Aorta (tissue), 5 donors: Measurements from ENCODE around the gene SPEF1. TPM values are rescaled to one million over a fixed set of nuclear protein-coding genes. Genes with fewer than 3 reads are reported as not detected.

ENCODE experiments used
- ATAC-seq: fragments of 200-7000 bp; cut with Tn5 transposase; one replicate; pipeline ENCODE4 v1.9.1; 2022; ENCODE audit warnings: moderate library complexity; ENCODE audit not compliant: low FRiP score
- DNase-seq, 2 donors: peaks; one replicate each; pipeline ENCODE4 v3.0.0-alpha.2; 2020
- H3K27ac ChIP-seq, 2 donors: one replicate each; pipeline ENCODE4 v1.5.1; 2013; ENCODE audit warnings: low read length in 2 of 2, mild to moderate bottlenecking in 2 of 2, moderate library complexity in 2 of 2, control low read depth in 1 of 2, inconsistent platforms in 1 of 2, low read depth in 1 of 2
- H3K27me3 ChIP-seq, 2 donors: one replicate each; pipeline ENCODE4 v1.6.1; 2013; ENCODE audit warnings: control low read depth in 1 of 2, low read length in 1 of 2, mild to moderate bottlenecking in 1 of 2, moderate library complexity in 1 of 2; ENCODE audit not compliant: insufficient read depth in 2 of 2, control insufficient read depth in 1 of 2
- H3K36me3 ChIP-seq, 2 donors: one replicate each; pipeline ENCODE4 v1.6.1; 2013; ENCODE audit warnings: control low read depth in 1 of 2, low read length in 1 of 2, mild to moderate bottlenecking in 1 of 2; ENCODE audit not compliant: insufficient read depth in 2 of 2, control insufficient read depth in 1 of 2
- H3K4me1 ChIP-seq, 2 donors: one replicate each; pipeline ENCODE4 v1.6.1; 2013; ENCODE audit warnings: low read length in 2 of 2, control low read depth in 1 of 2, mild to moderate bottlenecking in 1 of 2, moderate library complexity in 1 of 2; ENCODE audit not compliant: insufficient read depth in 2 of 2, control insufficient read depth in 1 of 2
- H3K4me3 ChIP-seq, 2 donors: one replicate each; pipeline ENCODE4 v1.5.1; 2013; ENCODE audit warnings: low read length in 2 of 2, control low read depth in 1 of 2, mild to moderate bottlenecking in 1 of 2
- H3K9me3 ChIP-seq: one replicate; pipeline ENCODE4 v1.6.1; 2013; ENCODE audit warnings: mild to moderate bottlenecking, low read length; ENCODE audit not compliant: control insufficient read depth
- WGBS, 2 donors: extraction: QIAGEN DNeasy Blood & Tissue Kit; methylation state at CpG; one replicate each; pipeline ENCODE4 v1.1.7; 2013; 5-methylcytosine and 5-hydroxymethylcytosine counted together
- intact Hi-C, 2 donors: fragments of 100-400 bp; cut with DNase I; formaldehyde crosslinking; loops; one replicate each; pipeline versions ENCODE4 v1.14.2 to v1.15.0; 2022
- polyA plus RNA-seq, 2 donors: library from polyadenylated mRNA; stranded (reverse); fragments of 200-250 nt; gene quantifications; one replicate each; pipeline ENCODE4 v1.2.3, GENCODE V29; 2013
- total RNA-seq, 2 donors: library from RNA; stranded (reverse); fragmentation: NEBNext Ultra II Directional; extraction: Animal tissue kit (Norgen Biotek cat#: 25700); gene quantifications; one replicate each; pipeline ENCODE4 v1.2.1, GENCODE V29; 2021
- donor health status: healthy with polysubstance abuse.
- donor health status: Bipolar disorder and iron deficiency.
- donor health status: DM: no; HTN: no; CAD: no.
- donor health status: DM: no; HTN: no; CAD: no.
- donor health status: DM: yes; HTN: yes; CAD: no.

Gene SPEF1
- total and polyA plus RNA-seq, 4 donors: 0.90 TPM; not detected in 3

GRCh38 chr20:3738111-3739053, 42.9 kb downstream of the SPEF1 start:
- Histone ChIP-seq H3K9me3 (no peaks in the 10 kb centered on the region), H3K27ac (no peak overlapping the region), H3K36me3 (no peaks in the 10 kb centered on the region), H3K4me1 (no peaks in the 10 kb centered on the region), H3K4me3 (no peak overlapping the region), H3K27me3 (no peaks in the 10 kb centered on the region)
- ATAC-seq: no peak
- intact Hi-C loops: no loop called here
- DNase-seq: no peak
- WGBS, 2 donors: 82 to 83% methylated on average over 11 of the region's 11 CpGs

GRCh38 chr20:3735768-3736167, 45.5 kb downstream of the SPEF1 start:
- WGBS, 2 donors: 91 to 92% methylated on average over 4 of the region's 4 CpGs
- Histone ChIP-seq H3K4me1 (no peaks in the 10 kb centered on the region), H3K4me3 (no peak overlapping the region)

GRCh38 chr20:3734111-3734843, 47.0 kb downstream of the SPEF1 start:
- intact Hi-C loops: no loop called here
- ATAC-seq (no peak), DNase-seq (no peak)
- no peak overlapping the region for H3K27ac ChIP-seq
- H3K4me3 ChIP-seq: no peak overlapping the region
- no peaks in the 10 kb centered on the region for H3K4me1 ChIP-seq
- WGBS, 2 donors: 74 to 80% methylated on average over 12 of the region's 12 CpGs
- no peaks in the 10 kb centered on the region for H3K36me3 ChIP-seq
- H3K27me3 ChIP-seq: no peaks in the 10 kb centered on the region
- no peaks in the 10 kb centered on the region for H3K9me3 ChIP-seq

More at GRCh38 chr20:3735768-3736167, 45.5 kb downstream of the SPEF1 start:
- no peak overlapping the region for H3K27ac ChIP-seq
- no peak for DNase-seq
- H3K9me3 ChIP-seq: no peaks in the 10 kb centered on the region
- intact Hi-C loops: no loop called here
- ATAC-seq: no peak
- H3K36me3 ChIP-seq: no peaks in the 10 kb centered on the region
- H3K27me3 ChIP-seq: no peaks in the 10 kb centered on the region

GRCh38 chr20:3733119-3733995, 47.9 kb downstream of the SPEF1 start:
- ATAC-seq: peak; percentile 12
- Histone ChIP-seq H3K36me3 (no peaks in the 10 kb centered on the region), H3K4me1 (no peaks in the 10 kb centered on the region), H3K9me3 (no peaks in the 10 kb centered on the region), H3K27me3 (no peaks in the 10 kb centered on the region), H3K4me3 (no peak overlapping the region), H3K27ac (no peak overlapping the region)
- WGBS, 2 donors: 93 to 94% methylated on average over 20 of the region's 20 CpGs
- intact Hi-C loops: no loop called here
- DNase-seq: peak in 1 of 2 donors; percentile 46

GRCh38 chr20:3732327-3733118, 48.7 kb downstream of the SPEF1 start, which contains the start of gene HSPA12B:
HSPA12B (plus strand) TSS chr20:3732685; CDS start chr20:3738675, 5,990 bp downstream.
- Histone ChIP-seq H3K36me3 (no peaks in the 10 kb centered on the region), H3K27ac (no peak within 1 kb of the TSS), H3K4me1 (no peaks in the 10 kb centered on the region), H3K4me3 (no peak within 1 kb of the TSS), H3K27me3 (no peaks in the 10 kb centered on the region), H3K9me3 (no peaks in the 10 kb centered on the region)
- whole genome bisulfite sequencing, 2 donors: 10 to 12% methylated on average over 37 to 67 of the region's 67 CpGs
- intact Hi-C loops: no loop called here
- ATAC-seq (no peak), DNase-seq (peak in 1 of 2 donors; percentile 40)

- ATAC-seq: no peak
- H3K27me3 ChIP-seq: no peaks in the 10 kb centered on the region
Measured at GRCh38 chr20:3731944-3732326, 49.3 kb downstream of the SPEF1 start.

GRCh38 chr20:3730803-3731672, 50.2 kb downstream of the SPEF1 start:
- no peak overlapping the region for H3K4me3 ChIP-seq
- H3K36me3 ChIP-seq: no peaks in the 10 kb centered on the region
- ATAC-seq (no peak), DNase-seq (peak in 1 of 2 donors; percentile 23)
- intact Hi-C loops: no loop called here
- no peaks in the 10 kb centered on the region for H3K9me3 ChIP-seq
- no peaks in the 10 kb centered on the region for H3K27me3 ChIP-seq
- 90% methylated on average over 12 of the region's 12 CpGs for WGBS, 2 donors
- no peak overlapping the region for H3K27ac ChIP-seq
- no peaks in the 10 kb centered on the region for H3K4me1 ChIP-seq

More at GRCh38 chr20:3731944-3732326, 49.3 kb downstream of the SPEF1 start:
- Histone ChIP-seq H3K4me1 (no peaks in the 10 kb centered on the region), H3K4me3 (no peak overlapping the region), H3K36me3 (no peaks in the 10 kb centered on the region), H3K9me3 (no peaks in the 10 kb centered on the region), H3K27ac (no peak overlapping the region)
- 84 to 91% methylated on average over 13 to 16 of the region's 16 CpGs for WGBS, 2 donors
- intact Hi-C loops: no loop called here
- DNase-seq: peak in 1 of 2 donors; percentile 38
